ENCODE measurements around the gene TMEM150A. TPM values are rescaled to one million over a fixed set of nuclear protein-coding genes. Genes with fewer than 3 reads are reported as not detected.
"Not testable (repeated sequence)": the region's sequence is repeated elsewhere in the genome, so short reads cannot be mapped to it uniquely, and the experiment has no call there.

The TMEM150A gene
- total RNA-seq, 1 experiment from 2014 or later, result 19.3 TPM

DNA sequence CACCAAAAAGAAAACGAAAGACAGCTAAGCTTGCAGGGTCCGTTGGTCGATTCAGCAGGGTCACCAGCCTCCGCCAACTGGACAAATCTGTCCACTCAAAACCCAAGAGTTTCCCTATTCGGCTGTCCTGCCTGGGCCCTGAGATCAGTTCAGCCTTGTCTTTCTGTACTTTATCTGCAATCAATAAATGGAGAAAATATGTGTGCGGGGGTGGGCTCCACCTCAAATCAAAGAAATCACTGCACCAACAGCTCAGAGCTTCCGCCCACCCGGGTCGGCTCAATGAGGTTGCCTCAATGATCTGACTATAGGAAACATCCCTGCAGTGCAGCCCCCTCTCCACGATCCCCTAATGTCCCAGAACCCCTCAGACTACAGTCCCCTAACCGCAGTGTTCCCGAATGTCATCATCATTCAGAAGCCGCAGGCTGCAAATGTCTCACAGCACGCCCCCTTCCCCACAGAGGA is 41.7 kb downstream of the TMEM150A start:
- H3K27ac ChIP-seq (ENCODE audit: insufficient read length, low read depth, low read length), result no peak overlapping the region
- no peak overlapping the region for H2BK5ac ChIP-seq (ENCODE audit: insufficient read length, low read length)
- WGBS (ENCODE audit: extremely low coverage, insufficient read length, low lambda C conversion rate), result no CpG with 5 or more reads among the region's 14 CpGs
- DNase-seq, result no peak
- H2BK15ac ChIP-seq (ENCODE audit: low read depth, low read length), result no peak overlapping the region
- no peak overlapping the region for H4K5ac ChIP-seq (ENCODE audit: insufficient read length, low read depth, low read length)
- H2AFZ ChIP-seq (ENCODE audit: low read length), result no peak overlapping the region
- H3K27ac Mint-ChIP-seq, result peak overlapping the region; percentile 94 to 96 (median 96)
- H3K4me3 Mint-ChIP-seq, result peak overlapping the region; percentile 91 to 97
- H4K20me1 ChIP-seq (ENCODE audit: control insufficient read depth, insufficient read depth, insufficient read length), result no peaks in the 10 kb centered on the region
- H4K91ac ChIP-seq (ENCODE audit: insufficient read length, low read depth, low read length), result no peak overlapping the region
- H3T11ph ChIP-seq (ENCODE audit: low read length), result no peak overlapping the region
- no peaks in the 10 kb centered on the region for H3K9me3 Mint-ChIP-seq
- H3K9ac ChIP-seq (ENCODE audit: extremely low read depth, insufficient read length, low read length), result peak overlapping the region; percentile 56
- no peaks in the 10 kb centered on the region for H3K4me1 ChIP-seq (ENCODE audit: insufficient read depth, low read length)
- H3K9me3 ChIP-seq (ENCODE audit: control insufficient read depth, low read depth, low read length), result no peaks in the 10 kb centered on the region
- H2AK5ac ChIP-seq (ENCODE audit: insufficient read length, low read length), result no peak overlapping the region
- H3K18ac ChIP-seq (ENCODE audit: insufficient read length, low read depth, low read length), result no peak overlapping the region
- H3K27me3 ChIP-seq (ENCODE audit: insufficient read depth, low read length), result no peaks in the 10 kb centered on the region
- TF ChIP-seq, protein P1, sequence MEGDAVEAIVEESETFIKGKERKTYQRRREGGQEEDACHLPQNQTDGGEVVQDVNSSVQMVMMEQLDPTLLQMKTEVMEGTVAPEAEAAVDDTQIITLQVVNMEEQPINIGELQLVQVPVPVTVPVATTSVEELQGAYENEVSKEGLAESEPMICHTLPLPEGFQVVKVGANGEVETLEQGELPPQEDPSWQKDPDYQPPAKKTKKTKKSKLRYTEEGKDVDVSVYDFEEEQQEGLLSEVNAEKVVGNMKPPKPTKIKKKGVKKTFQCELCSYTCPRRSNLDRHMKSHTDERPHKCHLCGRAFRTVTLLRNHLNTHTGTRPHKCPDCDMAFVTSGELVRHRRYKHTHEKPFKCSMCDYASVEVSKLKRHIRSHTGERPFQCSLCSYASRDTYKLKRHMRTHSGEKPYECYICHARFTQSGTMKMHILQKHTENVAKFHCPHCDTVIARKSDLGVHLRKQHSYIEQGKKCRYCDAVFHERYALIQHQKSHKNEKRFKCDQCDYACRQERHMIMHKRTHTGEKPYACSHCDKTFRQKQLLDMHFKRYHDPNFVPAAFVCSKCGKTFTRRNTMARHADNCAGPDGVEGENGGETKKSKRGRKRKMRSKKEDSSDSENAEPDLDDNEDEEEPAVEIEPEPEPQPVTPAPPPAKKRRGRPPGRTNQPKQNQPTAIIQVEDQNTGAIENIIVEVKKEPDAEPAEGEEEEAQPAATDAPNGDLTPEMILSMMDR (conservative IDR thresholded peaks at IDR 0.05), result no peak
- H3K14ac ChIP-seq (ENCODE audit: insufficient read depth, low read length), result no peak overlapping the region
- peaks cover 12 to 13% of the 10 kb centered on the region in 2 experiments; a peak in 3 of 4 replicates for H3K4me1 Mint-ChIP-seq
- no peak overlapping the region for H2BK120ac ChIP-seq (ENCODE audit: low read depth, low read length, poor library complexity, severe bottlenecking)
- no peaks in the 10 kb centered on the region for H3K79me1 ChIP-seq (ENCODE audit: insufficient read depth, low read depth, low read length, poor library complexity, severe bottlenecking)
- no peak overlapping the region for H3K56ac ChIP-seq (ENCODE audit: insufficient read length, low read depth, low read length)
- H2BK20ac ChIP-seq (ENCODE audit: low read depth, low read length, poor library complexity, severe bottlenecking), result no peak overlapping the region
- no peak overlapping the region for H3K4ac ChIP-seq (ENCODE audit: low read depth, low read length)
- H3K79me2 ChIP-seq (ENCODE audit: insufficient read depth, low read length), result peaks cover 5% of the 10 kb centered on the region; the same call in 1 of the 2 replicates
- peaks cover 14% of the 10 kb centered on the region for H3K27me3 Mint-ChIP-seq (ENCODE audit: low read depth)
- no peaks in the 10 kb centered on the region for H3K23me2 ChIP-seq (ENCODE audit: insufficient read length, low read depth, low read length, poor library complexity, severe bottlenecking)
- H4K8ac ChIP-seq (replicated peaks; ENCODE audit: insufficient read length, low read depth, low read length), result no peak overlapping the region
- peaks cover 7 to 12% (median 10%) of the 10 kb centered on the region in 3 experiments for H3K36me3 Mint-ChIP-seq (ENCODE audit: insufficient read depth in 1 of 3, low read depth in 3 of 3)
- H3K4me2 ChIP-seq (ENCODE audit: insufficient read depth, insufficient read length, low read length), result peak overlapping the region; percentile 22
- H2BK12ac ChIP-seq (ENCODE audit: insufficient read length, low read depth, low read length), result no peak overlapping the region
- H3K23ac ChIP-seq (ENCODE audit: insufficient read length, low read depth, low read length), result no peak overlapping the region

DNA sequence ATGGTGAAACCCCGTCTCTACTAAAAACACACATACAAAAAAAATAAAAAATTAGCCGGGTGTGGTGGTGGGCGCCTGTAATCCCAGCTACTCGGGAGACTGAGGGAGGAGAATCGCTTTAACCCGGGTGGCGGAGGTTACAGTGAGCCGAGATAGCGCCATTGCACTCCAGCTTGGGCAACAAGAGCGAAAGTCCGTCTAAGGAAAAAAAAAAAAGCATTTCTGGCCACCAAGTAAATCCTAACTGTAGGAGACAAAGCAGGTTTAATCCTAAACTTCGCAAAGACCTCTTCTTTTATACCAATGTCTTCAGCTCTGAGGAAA is 42.1 kb downstream of the TMEM150A start:
- H2BK15ac ChIP-seq (ENCODE audit: low read depth, low read length); H3K9ac ChIP-seq (ENCODE audit: extremely low read depth, insufficient read length, low read length); DNase-seq: not testable (repeated sequence)

More for the DNA sequence above, 42.1 kb downstream of the TMEM150A start:
- not testable (repeated sequence) for H3K27ac ChIP-seq (ENCODE audit: insufficient read length, low read depth, low read length); H3K79me1 ChIP-seq (ENCODE audit: insufficient read depth, low read depth, low read length, poor library complexity, severe bottlenecking); H4K8ac ChIP-seq (replicated peaks; ENCODE audit: insufficient read length, low read depth, low read length); H3K79me2 ChIP-seq (ENCODE audit: insufficient read depth, low read length); H3K9me3 ChIP-seq (ENCODE audit: control insufficient read depth, low read depth, low read length); H4K5ac ChIP-seq (ENCODE audit: insufficient read length, low read depth, low read length); H2BK12ac ChIP-seq (ENCODE audit: insufficient read length, low read depth, low read length); H3K23me2 ChIP-seq (ENCODE audit: insufficient read length, low read depth, low read length, poor library complexity, severe bottlenecking); H3K4me1 ChIP-seq (ENCODE audit: insufficient read depth, low read length); H3K14ac ChIP-seq (ENCODE audit: insufficient read depth, low read length); H3K4ac ChIP-seq (ENCODE audit: low read depth, low read length); H2BK20ac ChIP-seq (ENCODE audit: low read depth, low read length, poor library complexity, severe bottlenecking); H4K91ac ChIP-seq (ENCODE audit: insufficient read length, low read depth, low read length); H3K9me3 Mint-ChIP-seq; H3K23ac ChIP-seq (ENCODE audit: insufficient read length, low read depth, low read length); H3K18ac ChIP-seq (ENCODE audit: insufficient read length, low read depth, low read length); H2AK5ac ChIP-seq (ENCODE audit: insufficient read length, low read length); H3K27me3 ChIP-seq (ENCODE audit: insufficient read depth, low read length); H2BK120ac ChIP-seq (ENCODE audit: low read depth, low read length, poor library complexity, severe bottlenecking); H3T11ph ChIP-seq (ENCODE audit: low read length); H2BK5ac ChIP-seq (ENCODE audit: insufficient read length, low read length); H3K56ac ChIP-seq (ENCODE audit: insufficient read length, low read depth, low read length); H4K20me1 ChIP-seq (ENCODE audit: control insufficient read depth, insufficient read depth, insufficient read length); H2AFZ ChIP-seq (ENCODE audit: low read length)
- H3K4me2 ChIP-seq (ENCODE audit: insufficient read depth, insufficient read length, low read length), result peak overlapping the region; percentile 22
- Mint-ChIP-seq H3K27me3 (ENCODE audit: low read depth) (peaks cover 11% of the 10 kb centered on the region), H3K27ac (peak overlapping the region in 1 of 3 experiments; percentile 96; a peak in 1 of 7 replicates), H3K4me3 (peak overlapping the region; percentile 91 to 97), H3K4me1 (peaks cover 12 to 13% of the 10 kb centered on the region in 2 experiments; a peak in 3 of 4 replicates), H3K36me3 (ENCODE audit: insufficient read depth in 1 of 3, low read depth in 3 of 3) (peaks cover 7 to 15% (median 15%) of the 10 kb centered on the region in 3 experiments)
- WGBS (ENCODE audit: extremely low coverage, insufficient read length, low lambda C conversion rate), result no CpG with 5 or more reads among the region's 12 CpGs

Measured in H9 (cell line).